HTERT RPE-1 (cell line): Measurements from ENCODE around the gene BTC.
"Not testable (repeated sequence)": the region's sequence is repeated elsewhere in the genome, so short reads cannot be mapped to it uniquely, and the experiment has no call there.

Experiments
- in situ Hi-C: fragments of 300-500 bp; cut with MboI; formaldehyde crosslinking; loops from 4 replicates; pipeline ENCODE4 v1.14.3; 2020; ENCODE audit warnings: low sequenced_read_pairs

The BTC gene

GRCh38 chr4:74758551-74759145, 35.7 kb downstream of the BTC start:
- in situ Hi-C loops, result no loop called here

GRCh38 chr4:74757136-74757535, 37.2 kb downstream of the BTC start:
- in situ Hi-C loops, result no loop called here

GRCh38 chr4:74755486-74755885, 38.8 kb downstream of the BTC start:
- in situ Hi-C loops, result no loop called here

- in situ Hi-C loops, result no loop called here
Observed at GRCh38 chr4:74754218-74754617, 40.1 kb downstream of the BTC start.

- in situ Hi-C loops, result no loop called here
Observed at GRCh38 chr4:74752798-74753197, 41.5 kb downstream of the BTC start.

GRCh38 chr4:74751856-74752255, 42.5 kb downstream of the BTC start:
- in situ Hi-C loops, result no loop called here

GRCh38 chr4:74751247-74751646, 43.1 kb downstream of the BTC start:
- in situ Hi-C loops, result no loop called here

GRCh38 chr4:74742185-74742584, 52.1 kb downstream of the BTC start:
- in situ Hi-C loops, result no loop called here

GRCh38 chr4:74738464-74739143, 55.7 kb downstream of the BTC start:
- in situ Hi-C loops, result no loop called here

- in situ Hi-C loops, result no loop called here
Observed at GRCh38 chr4:74734995-74735394, 59.3 kb downstream of the BTC start.

GRCh38 chr4:74733756-74734155, 60.6 kb downstream of the BTC start:
- in situ Hi-C loops, result no loop called here

GRCh38 chr4:74724979-74725378, 69.3 kb downstream of the BTC start:
- in situ Hi-C loops, result no loop called here

- in situ Hi-C loops, result no loop called here
Observed at GRCh38 chr4:74716436-74716765, 77.9 kb downstream of the BTC start.

- in situ Hi-C loops, result no loop called here
Observed at GRCh38 chr4:74715706-74716435, 78.5 kb downstream of the BTC start.

GRCh38 chr4:74714611-74715130, 79.7 kb downstream of the BTC start:
- in situ Hi-C loops, result no loop called here

GRCh38 chr4:74708135-74708534, 86.2 kb downstream of the BTC start:
- in situ Hi-C loops, result not testable (repeated sequence)
